ENCODE results near the gene SGTA.

Gene SGTA

GRCh38 chr19:2805991-2806649 lies 23.0 kb upstream of the SGTA start:
- no peak for ATAC-seq (ENCODE audit: low read depth)
- Histone ChIP-seq H3K4me3 (ENCODE audit: severe bottlenecking) (no peak overlapping the region), H3K27ac (ENCODE audit: poor library complexity, severe bottlenecking) (no peak overlapping the region), H3K36me3 (ENCODE audit: low read depth) (peaks cover 34% of the 10 kb centered on the region), H3K27me3 (ENCODE audit: insufficient read depth, poor library complexity, severe bottlenecking) (no peaks in the 10 kb centered on the region), H3K9me3 (ENCODE audit: severe bottlenecking) (no peaks in the 10 kb centered on the region), H3K4me1 (ENCODE audit: insufficient read depth, poor library complexity, severe bottlenecking) (no peaks in the 10 kb centered on the region)
- DNase-seq (ENCODE audit: low spot score), result no peak
- TF ChIP-seq CTCF (IDR thresholded peaks at IDR 0.05; ENCODE audit: poor library complexity, severe bottlenecking), result no peak

GRCh38 chr19:2805261-2805900 lies 22.3 kb upstream of the SGTA start:
- Histone ChIP-seq H3K36me3 (ENCODE audit: low read depth) (peaks cover 37% of the 10 kb centered on the region), H3K9me3 (ENCODE audit: severe bottlenecking) (no peaks in the 10 kb centered on the region), H3K4me3 (ENCODE audit: severe bottlenecking) (no peak overlapping the region), H3K27me3 (ENCODE audit: insufficient read depth, poor library complexity, severe bottlenecking) (no peaks in the 10 kb centered on the region), H3K27ac (ENCODE audit: poor library complexity, severe bottlenecking) (no peak overlapping the region), H3K4me1 (ENCODE audit: insufficient read depth, poor library complexity, severe bottlenecking) (no peaks in the 10 kb centered on the region)
- TF ChIP-seq CTCF (IDR thresholded peaks at IDR 0.05; ENCODE audit: poor library complexity, severe bottlenecking), result no peak
- DNase-seq (ENCODE audit: low spot score) (no peak), ATAC-seq (ENCODE audit: low read depth) (no peak)

DNA sequence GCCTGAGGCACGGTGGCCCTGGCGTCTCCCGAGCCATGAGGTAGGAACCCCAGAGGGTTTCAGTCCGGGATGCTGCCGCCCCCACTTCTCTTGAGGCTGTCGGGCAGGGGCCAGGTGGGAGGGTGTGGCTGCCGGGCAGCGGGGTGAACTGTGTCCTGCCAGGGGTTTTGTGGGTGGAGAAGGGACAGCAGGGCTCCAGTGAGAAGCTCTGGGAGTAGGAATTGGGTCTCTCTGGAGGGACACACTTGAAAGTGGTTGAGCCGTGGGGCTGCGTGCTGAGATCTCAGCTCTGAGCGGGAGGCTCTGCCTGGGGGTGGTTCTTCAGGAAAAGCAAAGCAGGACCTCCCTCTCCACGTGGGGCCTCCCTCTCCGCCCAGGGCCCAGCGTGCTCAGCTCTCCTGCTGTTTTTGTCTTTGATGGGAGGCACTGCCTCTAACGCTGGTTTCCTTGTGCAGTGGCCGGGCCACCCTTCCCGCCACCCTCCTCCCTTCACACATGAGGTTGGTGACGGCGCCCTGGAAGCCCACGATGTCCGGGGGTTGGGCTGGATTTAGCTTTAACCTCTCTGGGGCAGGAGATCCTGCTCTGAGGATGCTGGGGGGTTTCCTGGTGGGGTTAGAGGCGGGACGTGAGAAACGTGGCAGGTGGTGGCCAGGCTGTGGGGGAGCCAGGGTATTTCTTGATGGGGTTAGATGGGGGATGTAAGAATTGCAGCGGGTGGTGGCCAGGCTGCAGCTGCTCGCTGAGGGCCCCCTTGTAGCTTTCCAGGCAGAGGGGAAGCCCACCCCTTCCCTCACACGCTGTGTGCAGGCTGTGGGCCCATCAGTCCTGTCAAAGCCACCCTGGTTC lies 21.3 kb upstream of the SGTA start:
- Histone ChIP-seq H3K36me3 (ENCODE audit: low read depth) (peaks cover 44% of the 10 kb centered on the region), H3K27ac (ENCODE audit: poor library complexity, severe bottlenecking) (no peak overlapping the region), H3K9me3 (ENCODE audit: severe bottlenecking) (no peaks in the 10 kb centered on the region), H3K27me3 (ENCODE audit: insufficient read depth, poor library complexity, severe bottlenecking) (no peaks in the 10 kb centered on the region), H3K4me3 (ENCODE audit: severe bottlenecking) (no peak overlapping the region), H3K4me1 (ENCODE audit: insufficient read depth, poor library complexity, severe bottlenecking) (no peaks in the 10 kb centered on the region)
- TF ChIP-seq CTCF (IDR thresholded peaks at IDR 0.05; ENCODE audit: poor library complexity, severe bottlenecking), result no peak
- DNase-seq (ENCODE audit: low spot score) (no peak), ATAC-seq (ENCODE audit: low read depth) (no peak)

GRCh38 chr19:2803486-2804155 lies 20.5 kb upstream of the SGTA start:
- Histone ChIP-seq H3K4me1 (ENCODE audit: insufficient read depth, poor library complexity, severe bottlenecking) (no peaks in the 10 kb centered on the region), H3K36me3 (ENCODE audit: low read depth) (peaks cover 36% of the 10 kb centered on the region), H3K9me3 (ENCODE audit: severe bottlenecking) (no peaks in the 10 kb centered on the region), H3K4me3 (ENCODE audit: severe bottlenecking) (no peak overlapping the region), H3K27me3 (ENCODE audit: insufficient read depth, poor library complexity, severe bottlenecking) (no peaks in the 10 kb centered on the region), H3K27ac (ENCODE audit: poor library complexity, severe bottlenecking) (no peak overlapping the region)
- no peak for DNase-seq (ENCODE audit: low spot score)
- TF ChIP-seq CTCF (IDR thresholded peaks at IDR 0.05; ENCODE audit: poor library complexity, severe bottlenecking), result no peak
- ATAC-seq (ENCODE audit: low read depth), result no peak

All from RWPE2 (cell line).